Smooth muscle cell (in vitro differentiated cells): ENCODE results near the gene TBXAS1. TPM values are rescaled to one million over a fixed set of nuclear protein-coding genes. Genes with fewer than 3 reads are reported as not detected.

Experiments
- DNase-seq: peaks from one replicate; lab custom pipeline; 2025; ENCODE audit not compliant: unreplicated experiment; lab: John Stamatoyannopoulos, UW
- H2AFZ ChIP-seq: fragments of 200-600 bp; sonication (generic); 2 replicates; pipeline ENCODE4 v1.6.0; 2016; ENCODE audit warnings: antibody characterized with exemption, low read depth, mild to moderate bottlenecking
- H3F3A ChIP-seq: fragments of 200-600 bp; sonication (generic); 2 replicates; pipeline ENCODE4 v1.6.0; 2017; ENCODE audit warnings: antibody characterized with exemption, low read depth
- H3K27ac ChIP-seq: fragments of 200-600 bp; sonication (generic); 2 replicates; pipeline ENCODE4 v1.5.1; 2016; ENCODE audit warnings: low read depth, mild to moderate bottlenecking
- H3K27me3 ChIP-seq: fragments of 200-600 bp; sonication (generic); 2 replicates; pipeline ENCODE4 v1.6.1; 2016; ENCODE audit warnings: low read depth, mild to moderate bottlenecking
- H3K36me3 ChIP-seq: fragments of 200-600 bp; sonication (generic); 2 replicates; pipeline ENCODE4 v1.5.1; 2016; ENCODE audit warnings: low read depth
- H3K4me1 ChIP-seq: fragments of 200-600 bp; sonication (generic); 2 replicates; pipeline ENCODE4 v1.5.1; 2016; ENCODE audit warnings: low read depth
- H3K4me2 ChIP-seq: fragments of 200-600 bp; sonication (generic); 2 replicates; pipeline ENCODE4 v1.6.0; 2016; ENCODE audit warnings: mild to moderate bottlenecking
- H3K4me3 ChIP-seq: fragments of 200-600 bp; sonication (generic); 2 replicates; pipeline ENCODE4 v1.5.1; 2016; ENCODE audit warnings: mild to moderate bottlenecking
- H3K79me2 ChIP-seq: fragments of 200-600 bp; sonication (generic); 2 replicates; pipeline ENCODE4 v1.6.0; 2016; ENCODE audit warnings: low read depth, mild to moderate bottlenecking
- H3K9ac ChIP-seq: fragments of 200-600 bp; sonication (generic); 2 replicates; pipeline ENCODE4 v1.6.0; 2016; ENCODE audit warnings: low read depth
- H3K9me3 ChIP-seq: fragments of 200-600 bp; sonication (generic); replicated peaks from 2 replicates; pipeline ENCODE4 v1.5.1; 2016; ENCODE audit warnings: low read depth
- H4K20me1 ChIP-seq: fragments of 200-600 bp; sonication (generic); 2 replicates; pipeline ENCODE4 v1.6.0; 2016; ENCODE audit warnings: low read depth
- WGBS: methylation state at CpG from one replicate; pipeline ENCODE4 v1.1.7; 2016; ENCODE audit warnings: low lambda C conversion rate; 5-methylcytosine and 5-hydroxymethylcytosine counted together
- polyA plus RNA-seq: library from polyadenylated mRNA; unstranded; fragments of >200 nt; fragmentation: Nextera tagmentation; extraction: Ambion mirVana; gene quantifications from 2 replicates; pipeline ENCODE4 v1.2.1, GENCODE V29; 2016
- total RNA-seq: library from RNA; depleted of rRNA; stranded (reverse); fragments of >200 nt; gene quantifications from 2 replicates; pipeline ENCODE4 v1.2.3, GENCODE V29; 2014
- TF ChIP-seq, protein P1 (sequence below): fragments of 200-600 bp; sonication (generic); IDR thresholded peaks from 2 replicates; pipeline ENCODE4 v1.5.1; 2017; ENCODE audit warnings: borderline replicate concordance, mild to moderate bottlenecking, antibody characterized with exemption; ENCODE audit not compliant: insufficient read depth, poor library complexity, severe bottlenecking

The TBXAS1 gene
- total and polyA plus RNA-seq, 2 experiments from 2014 or later: 0.51 TPM; not detected in 1

DNA sequence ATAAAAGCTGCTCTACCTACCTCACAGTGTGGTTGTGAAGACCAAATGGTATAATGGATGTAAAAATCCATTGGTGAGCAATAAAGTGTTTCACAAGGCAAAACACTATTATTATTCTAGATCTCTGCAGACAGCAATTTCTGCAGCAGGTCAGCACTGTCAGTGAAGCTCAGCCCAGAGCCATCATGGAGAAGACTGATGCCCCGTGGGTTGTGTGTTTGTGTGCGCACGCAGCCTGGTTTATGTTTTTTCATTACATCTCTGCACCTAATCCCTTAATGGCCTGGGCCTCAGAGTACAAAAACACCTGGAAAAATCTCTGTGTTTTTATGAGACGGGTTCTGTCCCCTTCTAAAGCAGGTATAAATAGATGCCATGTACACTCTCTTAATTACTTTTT, 169.5 kb downstream of the TBXAS1 start:
- Histone ChIP-seq H3K4me3 (no peak overlapping the region), H3K4me2 (no peak overlapping the region), H3F3A (no peaks in the 10 kb centered on the region), H3K4me1 (peaks cover 4% of the 10 kb centered on the region), H3K36me3 (no peaks in the 10 kb centered on the region), H3K9me3 (no peaks in the 10 kb centered on the region), H3K79me2 (no peaks in the 10 kb centered on the region), H2AFZ (no peak overlapping the region), H3K9ac (no peak overlapping the region), H3K27ac (no peak overlapping the region), H3K27me3 (no peaks in the 10 kb centered on the region), H4K20me1 (no peaks in the 10 kb centered on the region)
- TF ChIP-seq, protein P1, sequence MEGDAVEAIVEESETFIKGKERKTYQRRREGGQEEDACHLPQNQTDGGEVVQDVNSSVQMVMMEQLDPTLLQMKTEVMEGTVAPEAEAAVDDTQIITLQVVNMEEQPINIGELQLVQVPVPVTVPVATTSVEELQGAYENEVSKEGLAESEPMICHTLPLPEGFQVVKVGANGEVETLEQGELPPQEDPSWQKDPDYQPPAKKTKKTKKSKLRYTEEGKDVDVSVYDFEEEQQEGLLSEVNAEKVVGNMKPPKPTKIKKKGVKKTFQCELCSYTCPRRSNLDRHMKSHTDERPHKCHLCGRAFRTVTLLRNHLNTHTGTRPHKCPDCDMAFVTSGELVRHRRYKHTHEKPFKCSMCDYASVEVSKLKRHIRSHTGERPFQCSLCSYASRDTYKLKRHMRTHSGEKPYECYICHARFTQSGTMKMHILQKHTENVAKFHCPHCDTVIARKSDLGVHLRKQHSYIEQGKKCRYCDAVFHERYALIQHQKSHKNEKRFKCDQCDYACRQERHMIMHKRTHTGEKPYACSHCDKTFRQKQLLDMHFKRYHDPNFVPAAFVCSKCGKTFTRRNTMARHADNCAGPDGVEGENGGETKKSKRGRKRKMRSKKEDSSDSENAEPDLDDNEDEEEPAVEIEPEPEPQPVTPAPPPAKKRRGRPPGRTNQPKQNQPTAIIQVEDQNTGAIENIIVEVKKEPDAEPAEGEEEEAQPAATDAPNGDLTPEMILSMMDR: no peak
- WGBS: 93% methylated on average over 4 of the region's 4 CpGs
- no peak for DNase-seq

DNA sequence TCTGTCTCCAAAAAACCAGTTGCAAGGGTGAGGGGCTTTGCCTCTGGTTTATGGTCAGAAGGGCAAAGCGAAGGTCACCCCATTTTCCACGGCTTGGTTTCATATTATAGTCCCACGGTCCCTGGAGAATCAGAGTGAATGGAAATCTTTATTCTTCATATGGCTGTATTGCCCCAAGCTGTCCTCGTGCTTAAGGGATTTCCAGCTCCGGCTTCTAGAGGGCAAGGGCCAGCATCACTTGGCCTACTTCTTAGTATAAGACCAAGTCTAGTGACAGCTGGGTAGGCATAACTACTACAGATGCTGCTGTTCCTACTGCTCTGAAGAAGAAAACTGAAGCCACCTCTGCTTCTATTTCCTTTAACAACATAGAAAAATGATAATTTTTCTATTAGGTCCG, 170.5 kb downstream of the TBXAS1 start:
- H4K20me1 ChIP-seq: no peaks in the 10 kb centered on the region
- H3K27me3 ChIP-seq: no peaks in the 10 kb centered on the region
- H3K4me2 ChIP-seq: no peak overlapping the region
- DNase-seq: no peak
- H3K79me2 ChIP-seq: no peaks in the 10 kb centered on the region
- H2AFZ ChIP-seq: no peak overlapping the region
- H3K4me1 ChIP-seq: peaks cover 4% of the 10 kb centered on the region
- H3K27ac ChIP-seq: no peak overlapping the region
- no peaks in the 10 kb centered on the region for H3K36me3 ChIP-seq
- no peak overlapping the region for H3K9ac ChIP-seq
- no peaks in the 10 kb centered on the region for H3F3A ChIP-seq
- 91% methylated on average over 6 of the region's 6 CpGs for WGBS
- H3K9me3 ChIP-seq: no peaks in the 10 kb centered on the region
- no peak overlapping the region for H3K4me3 ChIP-seq
- TF ChIP-seq, protein P1: no peak

DNA sequence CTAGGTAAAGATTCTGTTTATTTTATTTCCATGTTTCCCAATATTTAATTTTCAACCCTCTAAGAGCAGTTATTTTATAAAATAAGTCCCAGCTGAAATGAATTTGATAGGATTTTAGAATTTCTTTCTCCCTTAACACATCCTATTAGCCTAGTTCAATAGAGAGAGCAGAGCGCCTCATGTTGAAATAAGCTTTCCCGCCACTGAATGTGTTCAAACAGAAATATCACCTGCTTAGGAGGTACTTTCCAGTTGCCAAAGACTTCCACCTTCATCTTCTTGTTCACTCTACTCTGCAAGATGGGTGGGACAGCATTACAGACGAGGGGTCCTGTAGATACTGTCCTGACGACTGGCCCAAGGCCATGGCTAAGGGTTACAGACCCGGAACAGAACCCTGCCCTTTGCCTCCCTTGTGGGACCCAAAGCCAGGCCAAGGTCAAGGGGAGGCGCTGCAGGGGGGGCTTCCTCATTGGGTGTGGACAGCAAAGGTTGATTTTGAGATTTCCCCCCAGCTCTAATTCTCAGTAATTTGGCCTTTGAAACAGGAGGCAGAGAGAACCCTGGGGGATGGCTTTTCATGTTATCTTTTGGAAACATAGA, 171.7 kb downstream of the TBXAS1 start:
- Histone ChIP-seq H3K27me3 (no peaks in the 10 kb centered on the region), H3F3A (no peaks in the 10 kb centered on the region), H3K9ac (no peak overlapping the region), H3K36me3 (no peaks in the 10 kb centered on the region), H4K20me1 (no peaks in the 10 kb centered on the region), H3K9me3 (no peaks in the 10 kb centered on the region), H3K4me2 (no peak overlapping the region), H3K4me3 (no peak overlapping the region), H3K79me2 (no peaks in the 10 kb centered on the region), H3K4me1 (no peaks in the 10 kb centered on the region), H3K27ac (no peak overlapping the region), H2AFZ (no peak overlapping the region)
- 89% methylated on average over 6 of the region's 6 CpGs for WGBS
- DNase-seq: no peak
- TF ChIP-seq, protein P1: no peak

DNA sequence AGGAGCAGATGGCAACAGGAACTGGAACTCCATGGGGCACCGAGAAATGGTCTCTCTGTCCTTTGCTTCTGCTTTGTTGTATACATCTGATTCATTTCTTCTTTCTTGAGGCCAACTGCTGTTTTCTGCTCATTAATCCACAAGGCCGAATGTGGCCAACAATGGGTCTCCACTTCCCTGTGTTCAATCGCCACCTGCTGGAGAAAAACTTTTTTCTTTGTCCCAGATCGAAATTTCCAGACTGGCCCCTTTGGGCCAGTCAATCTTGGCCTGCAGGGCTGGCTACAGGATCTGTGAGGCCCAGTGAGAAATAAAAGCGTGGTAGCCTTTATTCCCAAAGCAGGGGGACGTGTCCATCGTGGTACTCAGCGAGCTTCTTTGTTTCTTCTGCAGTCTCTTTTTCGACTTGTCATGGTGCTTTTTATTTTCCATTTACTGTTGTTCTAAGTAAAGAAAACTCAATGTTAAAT, 174.9 kb downstream of the TBXAS1 start:
- Histone ChIP-seq H3K4me3 (no peak overlapping the region), H3K36me3 (no peaks in the 10 kb centered on the region), H3K4me1 (no peaks in the 10 kb centered on the region), H4K20me1 (no peaks in the 10 kb centered on the region), H3K27ac (no peak overlapping the region), H3K9ac (no peak overlapping the region), H3F3A (no peaks in the 10 kb centered on the region), H3K9me3 (no peaks in the 10 kb centered on the region), H2AFZ (no peak overlapping the region), H3K4me2 (no peak overlapping the region), H3K79me2 (no peaks in the 10 kb centered on the region), H3K27me3 (no peaks in the 10 kb centered on the region)
- DNase-seq: no peak
- 55% methylated on average over 9 of the region's 9 CpGs for WGBS
- TF ChIP-seq, protein P1: peak; percentile 55
